ENCODE results near the gene CMYA5.
"Not testable (repeated sequence)": the region's sequence is repeated elsewhere in the genome, so short reads cannot be mapped to it uniquely, and the experiment has no call there.

CMYA5 gene

GRCh38 chr5:79689541-79690466 is at the start of gene CMYA5:
Gene CMYA5, plus strand, starts transcription at chr5:79689836. Its CDS starts 72 bp downstream, at chr5:79689908.
- DNase-seq (ENCODE audit: low read depth), result no peak

DNA sequence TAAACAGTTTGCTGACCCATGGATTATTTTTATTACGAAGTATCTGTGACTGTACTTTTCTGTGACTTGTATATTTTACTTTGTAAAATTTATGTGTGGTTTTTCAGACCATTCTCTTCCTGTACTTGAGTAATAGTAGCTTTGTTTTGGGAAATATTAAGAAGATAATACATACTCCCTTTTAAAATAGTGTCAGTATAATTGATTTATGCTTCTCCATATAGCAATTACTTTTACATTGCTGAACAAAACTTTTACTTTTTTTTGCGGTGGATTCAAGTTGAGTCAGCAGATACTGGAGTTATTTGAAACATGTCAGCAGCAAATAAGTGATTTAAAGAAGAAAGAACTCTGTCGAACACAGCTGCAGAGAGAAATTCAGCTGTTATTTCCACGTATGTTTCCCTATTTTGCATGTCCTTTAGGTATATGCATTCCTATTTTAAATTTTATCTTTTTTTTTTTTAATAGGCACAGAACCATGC is 49.0 kb upstream of the CMYA5 start:
- no peak for DNase-seq (ENCODE audit: low read depth)

DNA sequence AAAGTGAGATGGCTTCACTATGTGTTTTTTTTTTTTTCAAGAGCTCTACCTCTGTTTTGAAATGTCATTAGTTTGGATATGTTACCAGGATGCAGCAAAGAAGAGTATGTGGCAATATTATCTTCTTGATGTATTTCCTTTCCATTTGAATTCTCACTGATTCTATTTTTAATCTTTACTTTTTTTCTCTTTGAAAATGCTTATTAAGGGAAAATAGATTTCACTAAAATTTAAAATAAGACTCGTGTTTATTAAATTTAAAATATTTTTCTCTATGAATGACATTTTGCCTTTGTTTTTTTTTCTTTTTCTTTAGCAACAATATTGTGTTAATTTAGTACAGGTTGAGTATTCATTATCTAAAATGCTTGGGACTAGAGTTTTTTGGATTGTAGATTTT is 48.2 kb upstream of the CMYA5 start:
- no peak for DNase-seq (ENCODE audit: low read depth)

DNA sequence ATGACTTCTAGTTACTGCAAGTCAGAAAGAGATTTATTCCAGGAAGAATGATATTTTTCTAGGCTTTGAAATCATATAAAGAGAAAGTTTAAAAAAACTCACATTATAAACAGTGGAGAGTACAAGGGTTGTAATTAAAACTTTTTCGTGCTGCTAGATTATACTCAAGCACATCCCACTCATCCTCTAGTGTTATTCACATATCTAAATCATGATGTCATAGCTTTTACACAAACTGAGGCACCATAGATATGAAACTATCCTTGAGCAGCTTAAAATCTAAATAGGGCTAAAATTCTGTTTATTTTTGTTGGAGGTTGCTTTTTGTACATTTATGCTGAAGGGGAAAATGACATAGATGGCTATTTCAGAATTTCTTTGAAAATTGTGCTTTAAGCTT is 47.4 kb upstream of the CMYA5 start:
- DNase-seq (ENCODE audit: low read depth), result no peak

DNA sequence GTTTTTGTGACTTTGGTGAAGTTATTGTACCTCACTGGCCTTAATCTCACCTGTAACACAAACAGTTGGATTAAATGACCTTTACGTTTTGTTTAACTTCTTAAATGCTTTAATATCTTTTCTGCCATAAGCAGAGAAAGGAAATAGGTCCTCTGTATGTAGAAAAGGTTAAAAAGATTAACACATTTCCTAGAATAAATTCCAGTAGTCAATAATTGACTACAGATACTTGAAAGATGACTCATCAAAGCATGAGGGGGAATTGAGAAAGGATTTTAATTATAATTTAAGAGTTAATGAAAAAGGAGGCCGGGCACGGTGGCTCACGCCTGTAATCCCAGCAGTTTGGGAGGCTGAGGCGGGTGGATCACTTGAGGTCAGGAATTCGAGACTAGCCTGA is 35.8 kb upstream of the CMYA5 start:
- no peak for DNase-seq (ENCODE audit: low read depth)

- DNase-seq (ENCODE audit: low read depth), result no peak
These were observed 26.4 kb upstream of the CMYA5 start for GRCh38 chr5:79663212-79663611.

- no peak for DNase-seq (ENCODE audit: low read depth)
These were observed 22.9 kb upstream of the CMYA5 start for GRCh38 chr5:79666758-79667157.

DNA sequence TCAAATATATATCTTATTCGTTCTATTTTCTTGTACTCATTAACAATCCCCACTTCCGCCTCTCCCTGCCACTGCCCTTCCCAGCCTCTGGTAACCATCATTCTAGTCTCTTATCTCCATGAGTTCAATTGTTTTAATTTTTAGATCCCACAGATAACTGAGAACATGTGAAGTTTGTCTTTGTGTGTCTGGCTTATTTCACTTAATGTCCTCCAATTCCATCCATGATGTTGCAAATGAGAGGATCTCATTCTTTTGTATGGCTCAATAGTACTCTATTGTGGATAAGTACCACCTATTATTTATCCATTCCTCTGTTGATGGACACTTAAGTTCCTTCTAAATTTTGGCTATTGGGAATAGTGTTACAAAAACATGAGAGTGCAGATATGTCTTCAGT is 17.2 kb upstream of the CMYA5 start:
- DNase-seq (ENCODE audit: low read depth), result no peak

DNA sequence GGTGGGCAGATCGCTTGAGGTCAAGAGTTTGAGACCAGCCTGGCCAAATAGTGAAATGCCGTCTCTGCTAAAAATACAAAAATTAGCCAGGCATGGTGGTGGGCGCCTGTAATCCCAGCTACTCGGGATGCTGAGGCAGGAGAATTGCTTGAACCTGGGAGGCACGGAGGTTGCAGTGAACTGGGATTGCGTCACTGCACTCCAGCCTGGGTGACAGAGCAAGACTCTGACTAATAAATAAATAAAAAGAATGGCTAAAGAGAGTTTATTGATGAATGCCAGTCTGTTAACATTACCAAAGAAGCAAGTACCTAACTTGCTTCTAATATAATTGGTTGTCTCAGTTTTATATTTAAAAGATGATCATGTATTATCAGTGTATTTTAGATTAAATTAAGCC is 13.3 kb upstream of the CMYA5 start:
- not testable (repeated sequence) for DNase-seq (ENCODE audit: low read depth)

DNA sequence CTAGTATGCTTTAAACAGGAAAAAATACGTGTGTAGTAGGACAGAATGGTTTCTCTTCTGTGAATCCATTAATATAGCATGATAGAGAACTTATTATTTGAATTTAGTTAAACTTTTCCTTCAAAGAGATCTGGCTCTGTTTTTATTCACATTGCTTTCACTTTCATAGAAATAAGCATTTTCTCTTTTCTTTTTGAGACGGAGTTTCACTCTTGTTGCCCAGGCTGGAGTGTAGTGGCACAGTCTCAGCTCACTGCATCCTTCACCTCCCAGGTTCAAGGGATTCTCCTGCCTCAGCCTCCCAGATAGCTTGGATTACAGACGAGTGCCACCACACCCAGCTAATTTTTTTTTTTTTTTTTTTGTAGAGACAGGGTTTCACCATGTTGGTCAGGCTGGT is 7.5 kb upstream of the CMYA5 start:
- DNase-seq (ENCODE audit: low read depth), result not testable (repeated sequence)

GRCh38 chr5:79684782-79685181 is 4.9 kb upstream of the CMYA5 start:
- no peak for DNase-seq (ENCODE audit: low read depth)

DNA sequence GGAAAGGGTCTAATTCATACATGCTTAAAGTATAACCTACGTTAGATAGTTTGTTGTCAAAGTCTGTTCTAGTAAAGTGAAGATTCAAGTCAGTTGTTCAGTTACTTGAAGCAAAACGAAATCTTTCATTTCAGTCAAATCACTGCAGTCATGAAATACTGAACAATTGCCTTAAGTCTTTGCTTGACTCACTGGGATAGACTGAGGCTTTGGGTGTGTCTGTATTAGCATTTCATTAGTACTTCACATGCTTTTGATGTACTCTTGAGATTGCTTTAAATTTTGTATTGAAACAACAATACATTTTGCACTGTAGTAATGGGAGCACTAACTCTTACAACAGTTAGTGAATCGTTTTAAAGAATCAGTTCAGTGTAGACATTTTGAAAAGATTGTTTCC is 4.0 kb upstream of the CMYA5 start:
- no peak for DNase-seq (ENCODE audit: low read depth)

- no peak for DNase-seq (ENCODE audit: low read depth)
These were observed 2.8 kb upstream of the CMYA5 start for GRCh38 chr5:79686799-79687198.

GRCh38 chr5:79687889-79688288 is 1.7 kb upstream of the CMYA5 start:
- DNase-seq (ENCODE audit: low read depth), result no peak

DNA sequence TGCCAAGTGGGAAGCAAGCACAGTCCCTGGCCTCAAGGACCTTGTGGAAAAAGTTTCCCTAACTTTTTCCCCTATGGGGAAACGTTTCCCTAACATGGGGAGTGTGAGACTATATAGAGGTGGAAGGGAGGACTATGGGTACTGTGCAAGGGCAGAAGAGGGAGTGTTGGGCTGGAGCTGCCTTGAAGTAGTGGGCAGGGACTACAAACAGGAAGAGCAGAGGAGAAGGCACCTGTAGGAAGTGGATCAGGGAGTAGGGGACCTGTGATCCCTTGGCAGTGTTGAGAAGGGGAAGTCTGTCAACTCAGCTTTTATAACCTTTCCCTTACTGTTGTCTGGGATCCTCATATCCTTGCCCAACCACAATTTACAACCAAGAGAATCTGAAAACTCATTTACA is 1.4 kb downstream of the CMYA5 start:
- DNase-seq (ENCODE audit: low read depth), result no peak

- no peak for DNase-seq (ENCODE audit: low read depth)
These were observed 3.0 kb downstream of the CMYA5 start for GRCh38 chr5:79692596-79692995.

DNA sequence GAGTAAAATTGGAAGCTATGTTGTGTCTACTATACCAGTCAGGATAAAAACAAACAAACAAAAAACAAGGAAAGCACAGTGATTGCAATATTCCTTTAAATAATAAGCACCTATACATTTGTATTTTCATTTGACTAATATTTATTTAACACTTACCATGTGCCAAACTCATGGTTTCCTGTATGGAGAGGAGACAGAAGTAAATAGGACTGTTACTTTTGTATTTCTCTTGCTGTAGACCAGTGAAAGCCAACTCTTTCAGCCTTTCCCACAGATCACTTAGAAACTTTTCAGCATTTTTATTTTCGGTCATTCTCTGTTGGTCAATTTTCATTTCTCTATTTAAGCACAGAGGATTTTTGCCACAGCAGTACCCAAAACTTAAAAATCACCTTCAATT is 4.5 kb downstream of the CMYA5 start:
- no peak for DNase-seq (ENCODE audit: low read depth)

DNA sequence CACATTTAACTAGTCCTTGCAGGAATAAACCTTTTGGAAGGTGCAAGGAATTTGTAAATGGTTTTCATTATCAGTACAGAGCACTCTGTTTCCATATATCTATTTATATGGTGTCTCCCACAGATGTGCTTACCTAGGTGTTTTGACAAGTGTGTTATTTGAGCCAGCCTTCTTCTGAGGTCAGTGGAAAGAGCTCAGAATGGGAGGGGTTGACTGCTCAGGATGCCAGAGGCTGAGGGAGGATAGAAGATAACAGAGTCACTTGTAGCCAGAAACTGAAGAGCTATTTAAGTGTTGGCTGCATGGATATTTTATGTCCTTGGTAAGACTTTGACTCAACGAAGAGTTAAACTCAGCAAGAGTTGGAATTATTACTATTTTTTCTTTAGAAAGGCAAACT is 5.0 kb downstream of the CMYA5 start:
- no peak for DNase-seq (ENCODE audit: low read depth)

GRCh38 chr5:79695526-79695925 is 5.9 kb downstream of the CMYA5 start:
- DNase-seq (ENCODE audit: low read depth), result no peak

- DNase-seq (ENCODE audit: low read depth), result no peak
These were observed 7.9 kb downstream of the CMYA5 start for GRCh38 chr5:79697222-79698170.

DNA sequence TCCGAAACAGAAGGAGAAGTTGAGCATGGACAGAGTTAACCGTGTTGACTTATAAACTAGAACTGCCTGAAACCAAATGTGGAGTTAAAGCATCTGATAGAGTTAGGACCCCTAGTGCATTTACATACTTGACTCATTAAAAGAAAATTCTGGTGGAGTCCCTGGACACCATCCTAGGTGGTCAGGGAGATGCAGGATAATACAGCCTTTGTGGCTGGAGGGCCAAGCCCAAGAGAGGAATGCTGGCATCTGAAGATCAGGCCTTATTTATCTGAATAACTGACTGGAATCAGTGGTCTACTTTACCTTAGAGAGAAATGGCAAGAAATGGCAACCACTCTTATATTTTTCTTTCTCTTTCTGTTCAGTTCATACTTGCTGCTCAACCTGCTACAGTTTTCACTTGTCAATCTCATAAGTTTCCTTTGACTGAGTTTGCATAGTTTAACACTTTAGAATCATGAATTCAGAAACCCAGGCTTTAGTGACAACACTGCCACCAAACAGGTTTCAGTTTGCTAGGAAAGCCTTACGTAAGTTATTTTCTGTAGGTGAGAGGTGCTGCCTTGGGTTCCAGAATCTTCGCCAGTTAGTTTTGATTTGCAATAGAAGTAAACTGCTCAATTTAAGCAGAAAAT is 10.2 kb downstream of the CMYA5 start:
- DNase-seq (ENCODE audit: low read depth), result no peak

Data from stimulated activated CD8-positive, alpha-beta memory T cell treated with anti-CD3 and anti-CD28 coated beads, Interleukin-12 subunit alpha, Interleukin-12 subunit beta, amount 100 ng/mL, for 4 hours (primary cell).